AG04450 (cell line): Measurements from ENCODE around the gene ZCWPW1. TPM values are rescaled to one million over a fixed set of nuclear protein-coding genes. Genes with fewer than 3 reads are reported as not detected.

Experiments
- CTCF ChIA-PET: fragments of 300-600, 350-600 bp; formaldehyde crosslinking; extraction: SDS; loops from one replicate; lab custom pipeline; 2022; ENCODE audit warnings: antibody characterized with exemption, inconsistent platforms; lab: Charles Lee
- POLR2A ChIA-PET: fragments of 350-600 bp; formaldehyde crosslinking; extraction: SDS; loops from one replicate; lab custom pipeline; 2021; ENCODE audit warnings: antibody characterized with exemption, inconsistent platforms; lab: Yijun Ruan, JAX
- DNase-seq: peaks from one replicate; pipeline ENCODE4 v3.0.0-alpha.2; 2011; ENCODE audit warnings: low read depth, low spot score
- H3K27ac ChIP-seq: one replicate; pipeline ENCODE4 v1.5.1; 2012; ENCODE audit warnings: low read depth, low read length, control low read depth
- H3K27me3 ChIP-seq: one replicate; pipeline ENCODE4 v1.6.0; 2012; ENCODE audit warnings: low read length; ENCODE audit not compliant: control insufficient read depth, insufficient read depth
- H3K4me3 ChIP-seq: 2 replicates; pipeline ENCODE4 v1.5.1; 2011; ENCODE audit warnings: mild to moderate bottlenecking, low read depth, low read length, control low read depth
- H3K9me3 ChIP-seq: 2 replicates; pipeline ENCODE4 v1.5.1; 2012; ENCODE audit warnings: low read length; ENCODE audit not compliant: control insufficient read depth, insufficient read depth
- CTCF ChIP-seq: IDR thresholded peaks from 2 replicates; pipeline ENCODE4 v1.5.1; 2011; ENCODE audit warnings: low read depth, low read length, control low read depth, inconsistent platforms
- polyA plus RNA-seq: library from polyadenylated mRNA; depleted of rRNA; stranded (reverse); fragments of >200 nt; gene quantifications from 2 replicates; pipeline ENCODE4 v1.2.3, GENCODE V29; 2011

ZCWPW1 gene
- polyA plus RNA-seq, 1 experiment, result 1.5 TPM

GRCh38 chr7:100465702-100466311 lies 37.3 kb upstream of the ZCWPW1 start:
- POLR2A ChIA-PET, result interaction anchor here (0.7 to 1.3 kb wide), 7 partner anchors 8 to 120 kb away, joined by 3 to 5 read pairs (median 3); partner anchors contain the start of genes FBXO24 and LRCH4
- H3K27me3 ChIP-seq, result no peaks in the 10 kb centered on the region
- TF ChIP-seq CTCF, result peak; percentile 74
- DNase-seq, result no peak
- no peaks in the 10 kb centered on the region for H3K9me3 ChIP-seq
- H3K4me3 ChIP-seq, result no peak overlapping the region
- peak overlapping the region; percentile 21 for H3K27ac ChIP-seq
- CTCF ChIA-PET, result interaction anchor here (0.7 to 4.7 kb wide), 15 partner anchors 9 to 386 kb away, joined by 3 to 39 read pairs (median 5); partner anchors contain the start of genes MOSPD3, NYAP1 and SLC12A9

DNA sequence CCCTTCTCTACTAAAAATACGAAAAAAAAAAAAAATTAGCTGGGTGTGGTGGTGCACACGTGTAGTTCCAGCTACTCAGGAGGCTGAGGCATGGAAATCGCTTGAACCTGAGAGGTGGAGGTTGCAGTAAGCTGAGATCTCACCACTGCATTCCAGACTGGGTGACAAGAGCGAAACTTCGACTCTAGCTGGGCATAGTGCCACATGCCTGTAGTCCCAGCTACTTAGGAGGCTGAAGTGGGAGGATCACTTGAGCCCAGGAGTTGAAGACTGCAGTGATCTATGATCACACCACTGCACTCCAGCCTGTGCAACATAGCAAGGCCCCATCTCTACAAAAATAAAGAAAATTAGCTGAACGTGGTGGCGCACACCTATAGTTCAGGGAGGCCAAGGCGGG lies 36.8 kb upstream of the ZCWPW1 start:
- peak overlapping the region; percentile 21 for H3K27ac ChIP-seq
- no peak for DNase-seq
- no peak overlapping the region for H3K4me3 ChIP-seq
- H3K27me3 ChIP-seq, result no peaks in the 10 kb centered on the region
- no peak for TF ChIP-seq CTCF
- ChIA-PET POLR2A (interaction anchor here (0.7 to 1.3 kb wide), 7 partner anchors 9 to 121 kb away, joined by 3 to 5 read pairs (median 3); partner anchors contain the start of genes FBXO24 and LRCH4), CTCF (interaction anchor here (0.7 to 4.7 kb wide), 15 partner anchors 9 to 387 kb away, joined by 3 to 39 read pairs (median 5); partner anchors contain the start of genes MOSPD3, NYAP1 and SLC12A9)
- H3K9me3 ChIP-seq, result no peaks in the 10 kb centered on the region

GRCh38 chr7:100464791-100465190 lies 36.3 kb upstream of the ZCWPW1 start:
- CTCF ChIA-PET, result interaction anchor here (0.7 to 4.7 kb wide), 11 partner anchors 10 to 387 kb away, joined by 3 to 39 read pairs (median 5); partner anchors contain the start of genes NYAP1 and SLC12A9
- POLR2A ChIA-PET, result interaction anchor here (1.2 kb wide), 1 partner anchor 120 kb away, joined by 3 read pairs; no protein-coding TSS in a partner anchor

DNA sequence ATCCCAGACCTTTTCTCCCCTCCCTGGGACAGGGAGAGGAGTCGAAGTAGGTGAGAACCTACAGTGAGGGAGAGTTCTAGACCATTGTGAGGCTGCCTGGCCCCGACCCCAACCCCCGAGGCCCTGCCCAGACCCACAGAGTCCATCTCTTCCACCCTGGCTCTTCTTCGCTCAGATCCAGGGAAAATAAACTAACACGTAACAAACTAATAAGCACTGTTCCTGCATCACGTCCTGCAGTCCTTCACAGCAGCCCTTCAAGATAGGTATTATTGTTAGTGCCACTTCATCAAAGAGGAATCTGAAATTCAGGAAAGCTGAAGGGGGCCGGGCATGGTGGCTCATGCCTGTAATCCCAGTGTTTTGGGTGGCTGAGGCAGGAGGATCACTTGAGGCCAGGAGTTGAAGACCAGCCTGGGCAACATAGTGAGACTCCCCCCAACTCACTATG lies 35.7 kb upstream of the ZCWPW1 start, which contains the start of gene SPACDR:
Gene SPACDR, minus strand, starts transcription at position 51 of the 451 bp plus-strand sequence. CDS start 235 bp downstream, outside the sequence.
- no peak within 1 kb of the TSS for H3K4me3 ChIP-seq
- no peaks in the 10 kb centered on the region for H3K9me3 ChIP-seq
- ChIA-PET CTCF (interaction anchor here (1.5 to 4.7 kb wide), 5 partner anchors 9 to 100 kb away, joined by 3 to 39 read pairs (median 12); no protein-coding TSS in a partner anchor), POLR2A (no interaction called here)
- TF ChIP-seq CTCF, result no peak
- H3K27me3 ChIP-seq, result no peaks in the 10 kb centered on the region
- no peak for DNase-seq
- peak within 1 kb of the TSS; percentile 39 for H3K27ac ChIP-seq

More at GRCh38 chr7:100464791-100465190, 36.3 kb upstream of the ZCWPW1 start:
- H3K27ac ChIP-seq, result no peak overlapping the region
- no peak overlapping the region for H3K4me3 ChIP-seq
- no peaks in the 10 kb centered on the region for H3K27me3 ChIP-seq
- no peak for DNase-seq
- no peaks in the 10 kb centered on the region for H3K9me3 ChIP-seq
- no peak for TF ChIP-seq CTCF
